Measurements from ENCODE around the gene CCDC88A. TPM values are rescaled to one million over a fixed set of nuclear protein-coding genes. Genes with fewer than 3 reads are reported as not detected.

CCDC88A gene
- total and polyA plus RNA-seq, 2 experiments from 2014 or later = 144 to 169 TPM

- TF ChIP-seq ZNF462 (CRISPR knock-in tag; IDR thresholded peaks at IDR 0.05) (no peak), EZH2 (IDR thresholded peaks at IDR 0.05; ENCODE audit: low read depth, unreplicated experiment) (no peak), ZNF331 (CRISPR knock-in tag; IDR thresholded peaks at IDR 0.05; ENCODE audit: low read depth) (no peak), STAT1 (IDR thresholded peaks at IDR 0.05; ENCODE audit: unreplicated experiment) (no peak), JUNB (IDR thresholded peaks at IDR 0.05; ENCODE audit: unreplicated experiment) (no peak), EZH2phosphoT487 (IDR thresholded peaks at IDR 0.05; ENCODE audit: unreplicated experiment) (no peak)
- TF ChIP-seq, protein P1, sequence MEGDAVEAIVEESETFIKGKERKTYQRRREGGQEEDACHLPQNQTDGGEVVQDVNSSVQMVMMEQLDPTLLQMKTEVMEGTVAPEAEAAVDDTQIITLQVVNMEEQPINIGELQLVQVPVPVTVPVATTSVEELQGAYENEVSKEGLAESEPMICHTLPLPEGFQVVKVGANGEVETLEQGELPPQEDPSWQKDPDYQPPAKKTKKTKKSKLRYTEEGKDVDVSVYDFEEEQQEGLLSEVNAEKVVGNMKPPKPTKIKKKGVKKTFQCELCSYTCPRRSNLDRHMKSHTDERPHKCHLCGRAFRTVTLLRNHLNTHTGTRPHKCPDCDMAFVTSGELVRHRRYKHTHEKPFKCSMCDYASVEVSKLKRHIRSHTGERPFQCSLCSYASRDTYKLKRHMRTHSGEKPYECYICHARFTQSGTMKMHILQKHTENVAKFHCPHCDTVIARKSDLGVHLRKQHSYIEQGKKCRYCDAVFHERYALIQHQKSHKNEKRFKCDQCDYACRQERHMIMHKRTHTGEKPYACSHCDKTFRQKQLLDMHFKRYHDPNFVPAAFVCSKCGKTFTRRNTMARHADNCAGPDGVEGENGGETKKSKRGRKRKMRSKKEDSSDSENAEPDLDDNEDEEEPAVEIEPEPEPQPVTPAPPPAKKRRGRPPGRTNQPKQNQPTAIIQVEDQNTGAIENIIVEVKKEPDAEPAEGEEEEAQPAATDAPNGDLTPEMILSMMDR (conservative IDR thresholded peaks at IDR 0.05; ENCODE audit: low read depth in 2 of 2) = no peak
- TF ChIP-seq, protein P2, sequence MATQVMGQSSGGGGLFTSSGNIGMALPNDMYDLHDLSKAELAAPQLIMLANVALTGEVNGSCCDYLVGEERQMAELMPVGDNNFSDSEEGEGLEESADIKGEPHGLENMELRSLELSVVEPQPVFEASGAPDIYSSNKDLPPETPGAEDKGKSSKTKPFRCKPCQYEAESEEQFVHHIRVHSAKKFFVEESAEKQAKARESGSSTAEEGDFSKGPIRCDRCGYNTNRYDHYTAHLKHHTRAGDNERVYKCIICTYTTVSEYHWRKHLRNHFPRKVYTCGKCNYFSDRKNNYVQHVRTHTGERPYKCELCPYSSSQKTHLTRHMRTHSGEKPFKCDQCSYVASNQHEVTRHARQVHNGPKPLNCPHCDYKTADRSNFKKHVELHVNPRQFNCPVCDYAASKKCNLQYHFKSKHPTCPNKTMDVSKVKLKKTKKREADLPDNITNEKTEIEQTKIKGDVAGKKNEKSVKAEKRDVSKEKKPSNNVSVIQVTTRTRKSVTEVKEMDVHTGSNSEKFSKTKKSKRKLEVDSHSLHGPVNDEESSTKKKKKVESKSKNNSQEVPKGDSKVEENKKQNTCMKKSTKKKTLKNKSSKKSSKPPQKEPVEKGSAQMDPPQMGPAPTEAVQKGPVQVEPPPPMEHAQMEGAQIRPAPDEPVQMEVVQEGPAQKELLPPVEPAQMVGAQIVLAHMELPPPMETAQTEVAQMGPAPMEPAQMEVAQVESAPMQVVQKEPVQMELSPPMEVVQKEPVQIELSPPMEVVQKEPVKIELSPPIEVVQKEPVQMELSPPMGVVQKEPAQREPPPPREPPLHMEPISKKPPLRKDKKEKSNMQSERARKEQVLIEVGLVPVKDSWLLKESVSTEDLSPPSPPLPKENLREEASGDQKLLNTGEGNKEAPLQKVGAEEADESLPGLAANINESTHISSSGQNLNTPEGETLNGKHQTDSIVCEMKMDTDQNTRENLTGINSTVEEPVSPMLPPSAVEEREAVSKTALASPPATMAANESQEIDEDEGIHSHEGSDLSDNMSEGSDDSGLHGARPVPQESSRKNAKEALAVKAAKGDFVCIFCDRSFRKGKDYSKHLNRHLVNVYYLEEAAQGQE (IDR thresholded peaks at IDR 0.05; ENCODE audit: unreplicated experiment) = no peak
These were observed 19.3 kb downstream of the CCDC88A start (continued) for GRCh38 chr2:55400332-55400731.
